HG03442 (cell line): ENCODE measurements around the gene SPATA46.

ENCODE experiments used
- ATAC-seq: cut with Tn5 transposase; IDR thresholded peaks from one replicate; pipeline ENCODE4 v1.9.1; 2021; ENCODE audit warnings: mild to moderate bottlenecking, moderate library complexity; ENCODE audit not compliant: unreplicated experiment

The SPATA46 gene

DNA sequence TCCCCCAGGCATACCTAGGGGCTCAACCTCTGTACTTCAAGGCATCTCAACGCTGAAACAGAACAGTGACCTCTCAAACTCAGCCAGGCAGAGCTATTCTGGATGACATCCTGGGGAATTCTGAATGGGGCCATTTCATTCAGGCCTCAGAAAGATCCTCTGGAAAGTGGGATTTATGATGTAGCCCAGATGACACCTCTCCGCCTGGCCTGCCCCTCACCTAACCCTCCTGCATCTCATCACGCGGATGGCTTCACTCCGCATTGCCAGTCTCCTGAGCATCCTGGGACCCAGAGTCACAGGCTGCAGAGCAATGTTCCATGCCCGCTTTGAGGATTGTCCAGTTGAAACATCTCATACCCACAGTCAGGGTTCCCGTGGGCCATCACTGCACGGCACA is 1.2 kb downstream of the SPATA46 start:
- ATAC-seq, result no peak

DNA sequence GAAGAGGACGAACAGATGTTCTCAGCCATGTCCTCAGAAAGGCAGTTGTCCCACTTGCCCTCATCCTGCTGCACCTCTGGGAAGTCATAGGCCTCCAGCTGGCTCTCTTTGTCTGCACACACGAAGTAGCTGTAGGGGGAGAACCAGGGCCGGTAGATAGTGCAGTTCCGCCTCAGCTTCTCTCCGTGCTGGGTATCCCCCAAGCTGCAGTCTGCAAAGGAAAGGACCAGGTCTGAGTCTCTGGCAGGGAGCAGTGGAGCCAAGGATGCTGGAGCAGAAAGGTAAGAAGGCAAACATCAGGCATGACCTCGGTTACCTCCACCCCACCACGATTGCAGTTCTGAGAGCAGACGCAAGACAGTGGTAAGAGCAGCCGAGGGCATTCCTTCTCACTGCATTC is 2.2 kb downstream of the SPATA46 start:
- no peak for ATAC-seq

DNA sequence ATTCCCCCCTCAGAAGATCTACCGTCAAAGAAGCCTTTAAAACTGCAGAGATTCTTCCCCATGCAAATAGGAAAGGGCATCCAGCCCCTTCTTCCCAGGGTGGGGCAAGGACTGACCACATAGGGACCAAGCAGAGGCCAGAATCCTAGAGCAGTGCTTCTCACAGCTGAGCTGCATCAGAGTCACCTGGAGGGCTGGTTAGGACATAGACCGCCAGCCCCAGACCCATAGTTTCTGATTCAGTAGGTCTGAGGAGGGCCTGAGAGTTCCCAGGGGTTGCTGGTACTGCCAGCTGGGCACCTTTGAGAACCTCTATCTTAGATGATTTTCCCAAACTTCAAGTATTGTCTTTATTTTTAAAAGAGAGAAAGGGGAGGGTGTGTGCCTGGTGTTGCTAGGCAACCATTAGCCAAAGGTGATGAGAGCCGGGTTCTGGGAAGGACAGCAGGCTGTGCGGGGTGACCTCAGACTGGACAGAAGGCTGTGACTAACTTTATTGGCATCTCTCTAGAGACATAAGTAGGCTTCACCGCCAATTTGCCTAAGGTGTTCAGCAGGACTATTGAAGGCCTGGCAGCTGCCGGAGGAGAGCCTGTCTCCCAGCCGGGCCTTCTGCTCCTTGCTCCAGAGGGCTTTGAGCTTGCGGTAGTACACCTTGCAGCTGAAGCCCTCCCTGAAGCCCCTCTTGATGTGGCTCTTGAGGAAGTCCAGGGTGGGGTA is 3.0 kb downstream of the SPATA46 start:
- ATAC-seq, result no peak

DNA sequence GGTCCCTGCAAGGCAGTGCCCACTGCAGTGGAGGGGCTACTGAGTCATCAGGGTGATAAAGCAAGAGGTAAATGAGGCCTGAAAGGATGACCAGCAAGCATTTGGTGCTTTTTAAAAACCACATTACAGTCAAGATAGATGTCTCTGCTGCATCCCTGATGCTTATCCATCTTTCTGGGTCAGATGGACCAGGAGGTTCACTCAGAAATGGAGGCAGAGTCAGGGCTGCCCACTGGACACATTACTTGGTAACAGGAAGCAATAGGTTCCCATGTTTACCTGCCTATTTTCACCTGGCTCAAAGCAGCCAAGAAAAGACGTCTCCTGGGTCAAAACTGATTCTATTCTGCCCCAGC is 3.6 kb downstream of the SPATA46 start:
- ATAC-seq, result no peak

DNA sequence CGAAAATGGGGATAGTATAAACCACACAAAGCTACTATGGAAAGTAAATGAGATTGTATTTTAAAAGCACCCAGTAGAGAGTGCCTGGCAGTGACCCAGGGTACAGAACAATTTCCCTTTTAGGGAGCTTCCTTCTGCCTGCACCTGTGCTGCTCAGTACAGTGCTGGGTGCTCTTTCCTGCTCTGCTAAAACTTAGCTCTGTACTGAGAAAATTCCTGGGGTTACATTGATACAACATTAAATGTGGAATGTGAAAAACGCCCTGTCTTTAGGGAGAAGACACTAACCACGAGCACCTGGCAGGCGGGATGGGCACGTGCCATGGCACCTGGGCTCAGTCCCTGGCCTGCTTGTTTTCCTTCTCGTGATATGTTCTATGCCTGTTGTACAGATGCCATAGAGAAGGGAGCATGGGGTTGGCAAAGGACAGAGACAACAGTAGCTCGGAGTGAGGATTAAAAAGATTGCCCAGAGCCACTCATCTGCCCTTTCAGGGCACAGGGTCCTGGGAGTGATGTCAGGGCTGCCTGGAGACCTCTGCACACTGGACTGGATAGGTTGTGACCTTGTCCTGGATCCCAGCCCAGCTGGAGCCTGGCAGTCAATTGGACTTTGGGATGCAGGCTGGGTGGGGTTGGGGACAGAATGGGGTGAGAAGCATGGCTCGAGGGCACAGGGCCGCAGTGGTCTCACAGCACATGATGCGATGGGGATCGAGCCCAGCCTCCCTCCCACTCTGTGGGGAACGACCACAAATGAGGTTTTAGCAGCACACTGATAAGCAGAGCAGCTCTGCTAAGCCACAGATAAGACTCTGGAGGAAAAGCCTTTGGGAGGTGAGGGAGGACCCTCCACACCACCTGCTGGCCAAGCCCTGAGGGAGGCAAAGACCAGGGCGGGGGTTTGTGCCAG is 4.2 kb downstream of the SPATA46 start:
- ATAC-seq, result no peak

DNA sequence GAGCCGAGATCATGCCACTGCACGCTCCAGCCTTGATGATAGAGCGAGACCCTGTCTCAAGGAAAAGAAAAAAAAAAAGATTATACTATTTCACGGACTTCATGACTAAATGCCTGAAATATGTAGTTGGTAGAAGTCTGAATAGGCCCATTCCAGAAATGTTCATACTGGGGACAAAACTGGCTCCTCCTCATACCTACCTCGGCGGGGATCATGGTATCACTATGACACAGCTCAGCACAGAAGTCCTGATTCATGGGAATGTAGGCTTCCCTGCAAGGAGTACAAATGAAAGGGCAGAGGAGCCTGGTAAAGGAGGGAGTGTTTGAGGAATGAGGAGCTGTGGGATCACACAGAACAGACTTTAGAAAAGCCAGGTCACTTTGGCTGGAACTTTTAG is 5.0 kb downstream of the SPATA46 start:
- ATAC-seq, result no peak

DNA sequence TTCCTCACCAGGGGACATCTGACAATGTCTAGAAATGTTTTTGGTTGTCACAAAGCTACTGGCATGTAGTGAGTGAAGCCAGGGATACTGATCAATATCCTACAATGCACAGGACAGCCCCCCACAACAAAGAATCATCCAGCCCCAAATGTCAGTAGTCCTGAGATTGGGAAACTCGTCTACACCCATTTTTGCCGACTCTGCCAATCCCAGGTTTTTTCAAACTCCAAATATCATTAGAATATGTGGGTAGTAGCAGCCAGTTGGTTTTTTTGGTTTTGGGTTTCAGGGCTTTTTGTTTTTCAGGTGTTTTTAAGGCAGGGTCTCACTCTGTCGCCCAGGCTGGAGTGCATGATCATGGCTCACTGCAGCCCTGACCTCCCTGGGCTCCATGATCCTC is 5.9 kb downstream of the SPATA46 start:
- no peak for ATAC-seq

DNA sequence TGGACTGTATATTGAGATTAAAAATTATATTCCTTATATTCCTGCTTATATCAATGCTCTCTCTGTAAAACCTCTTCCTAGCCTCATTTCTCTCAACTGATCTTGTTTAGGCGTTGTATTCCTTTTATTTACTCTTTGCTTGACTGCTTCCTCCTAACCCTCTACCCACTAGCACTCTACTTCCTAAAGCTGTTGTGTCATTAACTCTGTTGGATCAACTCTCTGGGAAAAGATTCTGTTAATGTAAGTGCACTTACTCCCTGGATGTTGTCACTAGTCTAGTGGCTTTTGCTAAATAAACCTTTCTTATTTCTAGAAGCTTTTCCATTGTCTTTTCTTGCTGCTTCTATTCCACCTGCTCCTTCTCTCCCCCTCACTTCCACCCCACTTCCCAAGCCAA is 6.5 kb downstream of the SPATA46 start:
- ATAC-seq, result no peak

DNA sequence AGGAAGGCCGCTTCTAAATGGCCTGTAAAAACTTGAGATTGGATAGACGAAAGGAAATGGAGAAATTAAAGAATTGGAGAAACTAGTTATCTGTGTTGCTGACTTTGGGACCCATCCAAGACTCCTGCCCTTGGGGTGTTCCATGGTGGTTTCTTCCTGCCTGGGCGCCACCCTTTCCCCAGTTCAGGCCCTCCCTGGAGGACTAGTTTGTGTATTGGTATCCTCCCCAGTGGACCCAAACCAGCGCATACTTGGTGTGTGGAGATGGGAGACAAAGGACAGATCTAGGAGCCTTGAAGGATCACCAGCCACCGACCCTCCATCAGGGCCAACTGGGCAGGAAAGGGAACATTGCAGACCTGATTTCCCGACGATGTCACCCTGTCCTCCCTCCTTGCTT is 7.1 kb downstream of the SPATA46 start:
- ATAC-seq, result no peak

DNA sequence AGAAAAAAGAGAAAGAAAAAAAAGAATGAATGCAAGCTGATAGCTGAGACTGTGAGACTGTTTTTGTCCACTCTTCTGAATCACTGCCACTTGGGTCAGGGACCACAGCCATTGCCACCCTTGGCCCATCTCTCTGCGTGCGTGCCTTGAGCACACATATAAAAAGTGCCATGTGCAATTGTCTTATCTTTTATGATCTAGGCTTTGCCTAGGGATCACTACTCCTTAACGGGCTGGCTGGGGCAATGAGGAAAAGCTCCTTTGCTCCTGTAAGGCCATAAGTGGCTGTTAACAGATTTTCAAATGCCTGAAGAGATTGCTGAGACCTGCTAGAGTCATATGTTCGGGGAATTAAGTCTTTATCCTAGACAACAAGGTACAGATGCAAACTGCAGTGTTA is 8.2 kb downstream of the SPATA46 start:
- no peak for ATAC-seq

DNA sequence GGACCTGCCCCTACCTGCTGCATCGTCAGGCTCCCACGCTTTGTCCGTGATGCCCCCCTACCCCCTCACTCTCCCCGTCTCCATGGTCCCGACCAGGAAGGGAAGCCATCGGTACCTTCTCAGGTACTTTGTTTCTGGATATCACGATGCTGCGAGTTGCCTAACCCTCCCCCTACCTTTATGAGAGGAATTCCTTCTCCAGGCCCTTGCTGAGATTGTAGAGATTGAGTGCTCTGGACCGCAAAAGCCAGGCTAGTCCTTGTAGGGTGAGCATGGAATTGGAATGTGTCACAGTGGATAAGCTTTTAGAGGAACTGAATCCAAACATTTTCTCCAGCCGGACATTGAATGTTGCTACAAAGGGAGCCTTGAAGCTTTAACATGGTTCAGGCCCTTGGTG is 8.9 kb downstream of the SPATA46 start:
- no peak for ATAC-seq

DNA sequence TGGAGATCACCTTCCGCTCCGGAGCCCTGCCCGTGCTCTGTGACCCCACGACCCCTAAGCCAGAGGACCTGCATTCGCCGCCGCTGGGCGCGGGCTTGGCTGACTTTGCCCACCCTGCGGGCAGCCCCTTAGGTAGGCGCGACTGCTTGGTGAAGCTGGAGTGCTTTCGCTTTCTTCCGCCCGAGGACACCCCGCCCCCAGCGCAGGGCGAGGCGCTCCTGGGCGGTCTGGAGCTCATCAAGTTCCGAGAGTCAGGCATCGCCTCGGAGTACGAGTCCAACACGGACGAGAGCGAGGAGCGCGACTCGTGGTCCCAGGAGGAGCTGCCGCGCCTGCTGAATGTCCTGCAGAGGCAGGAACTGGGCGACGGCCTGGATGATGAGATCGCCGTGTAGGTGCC is 9.6 kb downstream of the SPATA46 start:
- ATAC-seq, result no peak

DNA sequence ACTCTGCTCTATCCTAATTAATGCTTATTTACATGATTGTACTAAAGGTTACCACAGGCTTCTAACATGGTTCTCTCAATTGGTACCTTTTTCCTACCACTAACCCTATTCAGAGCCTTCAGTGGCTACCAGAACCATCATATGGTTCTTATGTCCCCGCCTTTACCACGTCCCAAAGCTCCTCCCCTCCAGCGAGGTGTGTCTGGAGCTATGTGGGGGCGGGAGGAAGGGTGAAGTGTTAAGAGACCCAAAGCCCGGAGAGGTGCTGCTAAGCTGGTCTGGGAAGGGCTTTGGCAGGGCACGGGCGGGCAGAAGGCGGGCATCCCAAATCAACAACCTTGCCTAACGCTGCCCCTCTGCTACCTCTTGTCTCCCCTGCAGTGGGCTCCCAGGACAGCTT is 10.0 kb downstream of the SPATA46 start:
- no peak for ATAC-seq

DNA sequence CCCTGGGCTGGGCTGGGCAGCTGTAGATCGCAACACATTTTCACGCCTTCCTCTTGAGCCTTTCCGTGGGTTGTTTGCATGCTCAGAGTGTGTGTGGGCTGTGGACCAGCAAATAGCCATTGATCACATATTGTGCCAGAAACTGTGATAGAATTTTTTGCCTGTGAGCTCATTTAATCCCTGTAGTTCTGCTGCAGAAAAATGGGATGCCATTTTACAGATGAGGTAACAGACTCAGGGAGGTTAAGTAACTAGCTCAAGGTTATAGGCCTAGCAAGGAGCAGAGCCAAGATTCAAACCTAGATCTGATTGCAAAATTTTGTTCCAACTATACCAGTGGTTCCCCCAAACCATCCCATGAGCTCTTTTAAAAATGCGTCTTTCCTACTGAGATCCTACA is 10.5 kb downstream of the SPATA46 start:
- no peak for ATAC-seq

DNA sequence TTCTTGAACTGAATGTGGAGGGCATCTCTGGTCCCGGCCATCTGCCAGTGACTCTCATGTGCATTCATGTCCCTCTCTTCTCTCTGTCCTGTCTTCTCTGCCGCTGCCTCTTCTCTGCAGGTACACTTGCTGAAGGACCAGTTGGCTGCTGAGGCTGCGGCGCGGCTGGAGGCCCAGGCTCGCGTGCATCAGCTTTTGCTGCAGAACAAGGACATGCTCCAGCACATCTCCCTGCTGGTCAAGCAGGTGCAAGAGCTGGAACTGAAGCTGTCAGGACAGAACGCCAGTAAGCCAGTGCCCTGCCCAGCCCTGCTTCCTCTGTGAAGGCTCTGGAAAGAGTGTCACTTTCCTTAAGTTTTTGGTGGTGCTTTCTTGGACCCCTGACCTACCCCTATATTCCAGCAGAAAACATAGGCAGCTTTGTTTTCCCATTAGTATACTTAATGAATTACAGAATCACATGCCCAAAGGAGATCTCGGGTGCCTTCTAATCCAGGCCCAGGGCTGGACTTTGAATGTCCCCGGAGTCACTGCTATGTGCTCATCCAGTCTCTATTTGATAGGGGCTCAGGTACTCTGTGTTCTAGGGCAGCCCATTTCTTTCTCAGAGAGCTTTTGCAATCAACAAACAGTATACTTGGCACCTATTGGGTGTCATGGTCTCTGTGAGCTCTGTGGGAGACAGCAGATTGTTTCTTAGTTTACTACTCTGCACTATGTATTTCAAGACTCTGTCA is 11.2 kb downstream of the SPATA46 start:
- ATAC-seq, result no peak

DNA sequence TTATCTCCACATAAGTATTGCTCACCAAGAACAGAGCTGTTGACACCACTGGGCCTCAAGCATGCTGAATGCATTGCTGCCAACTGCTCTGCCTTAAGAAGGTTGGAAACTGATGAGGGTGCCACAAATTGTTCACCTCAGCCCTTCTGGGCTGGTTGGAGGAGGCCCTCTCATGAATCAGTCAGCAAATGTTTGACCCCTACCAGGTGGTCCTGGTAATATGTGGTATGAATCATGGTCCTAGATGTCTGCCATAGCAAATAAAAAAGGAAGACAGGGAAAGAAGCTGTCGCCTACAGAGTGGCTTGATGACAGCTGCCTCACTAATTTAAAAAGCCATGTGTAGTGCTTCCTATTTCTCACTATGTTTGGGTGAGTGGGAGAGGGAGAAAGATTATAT is 12.2 kb downstream of the SPATA46 start:
- ATAC-seq, result no peak

DNA sequence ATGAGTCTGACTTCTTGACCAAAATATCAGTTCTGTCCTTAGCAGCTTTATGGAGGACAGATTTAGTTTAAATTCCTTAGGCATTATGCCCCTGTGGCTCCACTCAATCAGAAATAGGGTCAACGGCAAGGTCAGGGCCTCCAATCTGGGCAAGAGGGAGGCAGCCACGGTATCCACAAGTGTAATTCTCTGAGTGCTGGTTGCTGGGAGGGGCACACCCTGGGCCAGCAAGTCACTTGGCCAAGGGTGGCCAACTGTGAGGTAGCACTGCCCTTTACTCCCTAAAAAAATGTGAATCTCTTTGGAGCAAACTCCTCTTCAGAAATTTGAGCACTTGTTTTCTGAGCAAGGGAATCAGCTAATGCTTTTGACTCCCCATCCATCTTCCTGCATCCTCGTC is 12.8 kb downstream of the SPATA46 start:
- ATAC-seq, result no peak

DNA sequence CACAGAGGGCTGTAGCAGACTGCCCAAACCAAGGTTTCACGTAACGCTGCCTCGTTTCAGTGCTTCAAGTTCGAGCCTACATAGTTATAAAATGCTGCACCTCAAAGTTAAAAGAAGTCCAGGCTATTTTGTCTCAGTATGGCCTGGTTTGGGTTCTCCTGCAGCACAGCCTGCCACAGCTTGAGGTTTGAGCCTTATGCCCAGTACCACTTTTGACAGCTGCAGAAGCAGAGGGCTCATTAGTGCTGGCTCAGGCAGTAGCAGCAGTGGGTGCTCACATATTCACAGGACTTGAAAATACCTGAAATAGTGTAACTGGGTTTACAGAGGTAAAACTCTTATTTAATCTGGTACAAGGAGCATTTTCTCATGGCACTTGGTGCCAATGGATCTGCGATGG is 15.3 kb downstream of the SPATA46 start:
- ATAC-seq, result peak; percentile 30

DNA sequence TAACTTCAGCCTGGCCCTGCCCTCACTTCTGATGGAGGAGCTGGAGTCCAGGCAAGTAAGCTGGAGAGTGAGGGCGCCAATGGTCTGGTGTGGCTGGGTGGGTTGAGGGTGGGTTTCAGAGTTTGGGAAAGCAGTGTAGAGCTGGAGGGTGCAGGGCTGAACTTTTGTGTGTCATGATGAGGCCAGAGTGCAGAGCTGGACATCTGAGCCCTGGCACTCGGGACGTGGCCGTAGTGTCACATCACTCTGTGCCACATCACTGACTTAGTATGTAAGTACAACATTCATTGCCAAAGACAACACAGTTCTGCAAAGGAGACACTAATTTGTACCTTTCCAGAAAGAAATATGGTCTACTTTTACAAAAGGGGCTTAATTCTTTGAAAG is 15.8 kb downstream of the SPATA46 start:
- ATAC-seq, result no peak

DNA sequence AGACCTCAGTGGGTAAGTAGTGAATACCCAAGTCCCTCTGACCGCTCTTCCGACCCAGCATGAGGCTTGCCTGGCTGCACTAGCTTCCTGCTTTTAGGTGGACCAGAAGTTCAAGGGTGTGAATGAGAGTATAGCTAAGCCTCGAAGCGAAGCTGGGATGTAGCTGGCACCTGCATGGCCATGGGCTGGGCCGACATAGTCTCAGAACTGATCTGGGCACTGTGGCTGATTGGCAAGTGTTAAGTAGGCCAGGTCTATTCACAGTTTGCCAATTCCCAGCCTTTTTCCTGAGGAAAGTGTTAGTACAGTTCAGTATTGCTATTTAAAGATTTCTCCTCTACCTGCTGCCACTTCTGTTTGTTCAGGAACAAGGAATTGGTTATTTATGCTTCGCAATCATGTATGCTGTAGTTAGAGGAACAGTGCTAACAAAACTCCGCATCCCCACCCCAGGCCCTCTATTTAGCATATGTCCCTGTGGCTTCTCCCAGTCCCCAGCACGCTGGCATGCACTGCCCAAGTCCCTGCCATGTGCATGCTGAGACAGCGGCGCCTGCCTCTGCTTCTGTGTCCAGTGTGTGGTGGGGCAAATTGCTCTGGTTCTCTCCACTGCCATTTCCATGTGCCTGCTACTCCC is 16.3 kb downstream of the SPATA46 start:
- ATAC-seq, result no peak

DNA sequence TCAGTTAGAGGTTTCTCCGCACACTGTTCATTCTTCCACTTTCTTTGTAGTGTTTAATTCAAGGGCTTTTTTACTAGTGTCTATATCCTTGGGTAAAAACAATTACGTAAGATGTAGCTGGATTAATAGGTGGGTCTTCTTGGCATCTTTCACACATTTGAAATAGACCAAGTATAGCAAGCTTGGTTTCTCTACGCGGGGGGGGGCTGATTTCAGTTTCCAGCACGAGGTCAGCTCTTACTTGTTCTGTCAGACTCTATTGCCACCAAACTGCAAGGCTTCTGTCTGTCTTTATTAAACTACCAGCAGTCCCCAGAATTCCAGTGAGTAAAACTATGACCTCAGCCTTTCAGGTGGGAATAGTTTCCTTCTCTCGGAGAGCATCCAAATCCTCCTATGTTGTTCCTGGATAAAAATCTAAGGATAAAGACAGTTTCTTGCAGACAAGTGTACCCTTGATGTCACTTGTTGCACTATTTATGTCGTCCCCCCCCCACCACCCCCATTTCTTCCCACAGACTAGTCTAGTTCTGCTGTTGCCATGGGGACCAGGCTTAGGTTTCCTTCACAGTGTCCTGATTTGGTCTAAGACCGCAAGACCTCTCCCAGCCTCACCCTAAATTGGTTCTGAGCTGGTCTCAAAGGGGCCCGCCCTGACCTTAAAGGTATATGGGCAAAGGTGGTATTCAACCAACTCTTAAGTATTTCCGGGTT is 17.0 kb downstream of the SPATA46 start:
- ATAC-seq, result no peak
